DND-41 (cell line): ENCODE measurements around the gene CD109.
"Not testable (repeated sequence)": the region's sequence is repeated elsewhere in the genome, so short reads cannot be mapped to it uniquely, and the experiment has no call there.

Source experiments
- ATAC-seq: fragments of 200-7000 bp; cut with Tn5 transposase; 3 replicates; pipeline ENCODE4 v1.9.1; 2021; ENCODE audit warnings: low read depth; ENCODE audit not compliant: insufficient read depth
- DNase-seq: peaks from one replicate; pipeline ENCODE4 v3.0.0-alpha.2; 2020
- H2AFZ ChIP-seq: 2 replicates; pipeline ENCODE4 v1.6.0; 2012; ENCODE audit warnings: low read depth, low read length
- H3K27ac ChIP-seq: 2 replicates; pipeline ENCODE4 v1.5.1; 2012; ENCODE audit warnings: low read length, inconsistent platforms
- H3K27me3 ChIP-seq: fragments of 200-600 bp; sonication (generic); 2 replicates; pipeline ENCODE4 v1.6.0; 2012; ENCODE audit warnings: low read length, mild to moderate bottlenecking, inconsistent platforms; ENCODE audit not compliant: insufficient read depth, poor library complexity
- H3K36me3 ChIP-seq: 2 replicates; pipeline ENCODE4 v1.5.1; 2012; ENCODE audit warnings: low read length, inconsistent platforms; ENCODE audit not compliant: insufficient read depth
- H3K4me1 ChIP-seq: 2 replicates; pipeline ENCODE4 v1.5.1; 2012; ENCODE audit warnings: mild to moderate bottlenecking, low read length; ENCODE audit not compliant: insufficient read depth
- H3K4me2 ChIP-seq: 2 replicates; pipeline ENCODE4 v1.6.0; 2012; ENCODE audit warnings: mild to moderate bottlenecking, moderate library complexity, low read length, inconsistent platforms; ENCODE audit not compliant: insufficient read depth
- H3K4me3 ChIP-seq, 2 experiments: fragments of 200-600 bp in 1 of 2; shearing (Covaris generic) in 1 of 2; 2 replicates each; pipeline ENCODE4 v1.5.1; 2012 to 2016; ENCODE audit warnings: inconsistent platforms in 2 of 2, low read length in 2 of 2, mild to moderate bottlenecking in 2 of 2, low read depth in 1 of 2, moderate library complexity in 1 of 2
- H3K79me2 ChIP-seq: 2 replicates; pipeline ENCODE4 v1.6.0; 2012; ENCODE audit warnings: low read length, inconsistent platforms; ENCODE audit not compliant: insufficient read depth
- H3K9ac ChIP-seq: 2 replicates; pipeline ENCODE4 v1.6.0; 2012; ENCODE audit warnings: low read depth, mild to moderate bottlenecking, inconsistent platforms, low read length, moderate library complexity
- H3K9me3 ChIP-seq: 2 replicates; pipeline ENCODE4 v1.5.1; 2012; ENCODE audit warnings: low read length, moderate library complexity, mild to moderate bottlenecking, inconsistent platforms; ENCODE audit not compliant: insufficient read depth, severe bottlenecking
- H4K20me1 ChIP-seq: 2 replicates; pipeline ENCODE4 v1.6.0; 2012; ENCODE audit warnings: low read length; ENCODE audit not compliant: insufficient read depth
- CTCF ChIP-seq: IDR thresholded peaks from 2 replicates; pipeline ENCODE4 v1.5.1; 2012; ENCODE audit warnings: borderline replicate concordance, low read length, moderate library complexity, mild to moderate bottlenecking; ENCODE audit not compliant: poor library complexity, severe bottlenecking; ENCODE audit errors: extremely low read depth
- EZH2 ChIP-seq: IDR thresholded peaks from 3 replicates; pipeline ENCODE4 v1.6.1; 2012; ENCODE audit warnings: borderline replicate concordance, low read depth, mild to moderate bottlenecking, moderate library complexity, low read length, inconsistent platforms; ENCODE audit not compliant: severe bottlenecking

Gene CD109

DNA sequence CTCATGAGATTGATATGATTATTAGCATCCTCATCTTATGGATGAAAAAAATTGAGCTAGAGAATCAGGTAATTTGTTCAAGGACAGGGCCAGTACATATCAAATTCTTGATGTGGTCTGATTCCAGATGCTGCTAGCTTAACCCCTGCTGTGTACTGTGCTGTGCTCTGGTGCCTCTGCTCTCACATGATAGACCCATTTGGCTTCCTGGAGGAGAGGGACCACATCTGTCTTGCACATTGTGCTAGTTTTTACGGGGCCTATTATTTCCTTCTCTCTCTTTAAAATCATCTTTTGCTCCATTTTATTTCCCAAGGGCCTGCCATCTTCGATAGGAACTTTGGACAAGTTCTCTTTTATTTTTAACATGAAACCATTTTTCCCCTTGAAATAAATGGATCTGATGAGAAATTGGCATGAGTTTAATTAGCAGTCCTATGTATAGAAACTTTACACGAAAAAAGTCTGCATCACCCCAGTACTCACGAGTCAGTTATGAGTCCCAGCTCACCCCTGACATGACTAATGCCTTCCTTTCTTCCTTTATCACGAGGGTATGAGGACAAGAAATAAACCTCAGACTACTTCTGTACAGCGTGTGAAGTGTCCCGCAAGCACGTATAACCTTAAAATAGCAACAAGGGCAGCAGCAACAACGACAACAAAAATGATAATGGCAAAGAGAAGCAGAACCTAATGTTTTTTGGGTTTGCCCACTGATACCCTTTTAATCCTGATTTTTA is 26.5 kb downstream of the CD109 start:
- ATAC-seq = no peak
- Histone ChIP-seq H3K27me3 (no peaks in the 10 kb centered on the region), H3K4me2 (no peak overlapping the region), H3K9ac (no peak overlapping the region), H3K4me3 (no peak overlapping the region), H2AFZ (no peak overlapping the region), H3K79me2 (no peaks in the 10 kb centered on the region), H4K20me1 (no peaks in the 10 kb centered on the region), H3K9me3 (no peaks in the 10 kb centered on the region), H3K27ac (no peak overlapping the region), H3K4me1 (no peaks in the 10 kb centered on the region), H3K36me3 (no peaks in the 10 kb centered on the region)
- no peak for DNase-seq
- no peak for TF ChIP-seq EZH2
- no peak for TF ChIP-seq CTCF

- H3K36me3 ChIP-seq, H2AFZ ChIP-seq, H3K9me3 ChIP-seq: not testable (repeated sequence)
Measured at GRCh38 chr6:73723480-73723879, 27.5 kb downstream of the CD109 start.

DNA sequence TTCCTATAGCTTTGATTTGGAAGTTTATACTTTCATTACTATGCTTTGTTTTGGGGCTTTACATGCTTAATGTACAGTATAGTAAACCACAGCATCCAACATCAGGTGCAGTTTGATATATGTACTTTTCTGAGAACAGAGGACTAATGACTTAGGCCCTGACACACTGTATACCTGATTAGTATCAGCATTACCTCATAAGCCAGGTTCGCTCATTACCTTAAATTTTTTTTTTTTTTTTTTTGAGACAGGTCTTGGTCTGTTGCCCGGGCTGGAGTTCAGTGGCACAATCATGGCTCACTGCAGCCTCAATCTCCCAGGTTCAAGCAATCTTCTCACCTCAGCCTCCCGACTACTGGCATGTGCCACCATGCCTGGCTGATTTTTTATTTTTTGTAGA is 28.4 kb downstream of the CD109 start:
- Histone ChIP-seq H3K4me3 (no peak overlapping the region), H3K36me3 (no peaks in the 10 kb centered on the region), H3K4me1 (no peaks in the 10 kb centered on the region), H3K9me3 (no peaks in the 10 kb centered on the region), H2AFZ (no peak overlapping the region), H4K20me1 (no peaks in the 10 kb centered on the region), H3K27ac (no peak overlapping the region), H3K27me3 (no peaks in the 10 kb centered on the region), H3K9ac (no peak overlapping the region), H3K79me2 (no peaks in the 10 kb centered on the region), H3K4me2 (no peak overlapping the region)
- TF ChIP-seq CTCF = no peak
- no peak for TF ChIP-seq EZH2
- no peak for ATAC-seq
- DNase-seq = no peak

More at GRCh38 chr6:73723480-73723879, 27.5 kb downstream of the CD109 start:
- H3K27me3 ChIP-seq, ATAC-seq, H3K4me3 ChIP-seq, H3K79me2 ChIP-seq, H3K4me2 ChIP-seq, DNase-seq, H4K20me1 ChIP-seq, H3K4me1 ChIP-seq, H3K27ac ChIP-seq, H3K9ac ChIP-seq: not testable (repeated sequence)

- not testable (repeated sequence) for H3K9me3 ChIP-seq, DNase-seq, H2AFZ ChIP-seq, ATAC-seq, H3K4me2 ChIP-seq, H4K20me1 ChIP-seq, H3K79me2 ChIP-seq, H3K27me3 ChIP-seq, H3K27ac ChIP-seq, H3K4me1 ChIP-seq, H3K36me3 ChIP-seq, H3K4me3 ChIP-seq, H3K9ac ChIP-seq
Measured at GRCh38 chr6:73725192-73725591, 29.2 kb downstream of the CD109 start.
